ENCODE measurements around the gene LPP.

LPP gene

DNA sequence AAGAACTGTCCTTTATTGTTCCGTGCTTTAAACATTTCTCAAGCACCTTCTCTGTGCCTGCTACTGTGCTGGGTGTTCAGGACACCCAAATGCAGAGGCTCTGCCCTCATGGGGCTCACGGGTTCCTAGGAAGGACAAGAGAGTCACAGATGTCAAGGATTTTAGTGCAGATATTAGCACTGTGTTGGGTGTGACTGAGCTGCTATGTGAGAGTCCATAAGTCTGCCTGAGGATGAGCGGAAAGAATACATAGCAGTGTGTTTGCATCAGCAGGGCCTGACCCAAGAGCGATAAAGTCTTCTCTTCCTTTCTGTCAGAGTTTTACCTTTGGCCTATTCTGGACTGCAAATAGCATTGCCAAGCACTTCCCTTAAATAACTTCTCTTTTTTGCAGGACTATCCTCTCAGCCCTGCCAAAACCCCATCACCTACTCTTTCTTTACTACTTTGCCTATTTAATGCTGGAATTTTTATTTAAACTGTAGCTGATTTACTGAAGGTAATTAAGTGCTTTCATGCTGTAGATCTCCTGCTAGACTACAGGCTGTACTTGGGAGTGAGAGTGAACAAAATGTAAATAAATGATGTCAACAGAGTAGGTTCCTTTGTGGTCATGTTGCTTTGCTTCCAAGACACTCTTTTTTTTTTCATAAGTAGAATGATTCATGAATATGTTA lies 558.4 kb downstream of the LPP start:
- TF ChIP-seq GATA3 (IDR thresholded peaks at IDR 0.05; ENCODE audit: low read depth, low read length), result no peak
- TF ChIP-seq GATA2 (IDR thresholded peaks at IDR 0.05; ENCODE audit: low read depth, low read length), result no peak

DNA sequence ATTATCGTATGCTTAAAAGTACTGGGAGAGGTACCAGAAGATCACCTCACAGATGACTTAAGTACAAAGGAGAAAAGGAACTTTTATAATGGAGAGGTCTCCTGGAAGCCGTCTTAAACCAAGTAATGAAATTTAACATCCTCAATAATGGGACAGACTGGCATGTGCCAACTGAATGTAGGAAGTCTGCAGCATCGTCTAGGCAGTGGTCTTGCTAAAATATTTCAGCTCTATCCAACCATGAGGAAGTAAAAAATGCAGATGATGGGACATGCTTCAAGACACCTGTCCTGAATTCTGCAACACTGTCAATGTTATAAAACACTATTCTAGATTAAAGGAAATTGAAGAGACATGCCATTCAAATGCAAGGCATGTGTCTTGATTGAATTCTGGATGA lies 559.0 kb downstream of the LPP start:
- TF ChIP-seq GATA2 (IDR thresholded peaks at IDR 0.05; ENCODE audit: low read depth, low read length) (no peak), GATA3 (IDR thresholded peaks at IDR 0.05; ENCODE audit: low read depth, low read length) (no peak)

DNA sequence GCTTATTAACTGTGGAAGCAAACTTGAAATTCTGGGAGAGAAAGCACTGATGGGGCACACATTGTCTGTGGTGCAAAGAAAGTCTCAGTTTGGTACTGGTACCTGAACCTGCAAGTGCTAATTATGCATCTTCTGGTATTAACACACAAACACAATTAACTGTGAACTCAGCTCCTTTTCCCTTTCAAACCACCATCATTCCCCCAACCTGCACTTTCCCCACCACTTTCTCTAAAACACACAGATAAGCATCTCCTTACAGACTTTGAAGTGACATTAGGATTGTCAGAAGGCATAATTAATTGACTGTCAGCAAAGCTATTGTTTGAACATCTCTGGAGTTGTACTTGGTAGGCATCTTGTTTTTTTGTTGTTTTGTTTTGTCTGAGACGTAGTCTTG lies 565.6 kb downstream of the LPP start:
- TF ChIP-seq GATA3 (IDR thresholded peaks at IDR 0.05; ENCODE audit: low read depth, low read length), result no peak
- TF ChIP-seq GATA2 (IDR thresholded peaks at IDR 0.05; ENCODE audit: low read depth, low read length), result no peak

- no peak for TF ChIP-seq GATA3 (IDR thresholded peaks at IDR 0.05; ENCODE audit: low read depth, low read length)
- no peak for TF ChIP-seq GATA2 (IDR thresholded peaks at IDR 0.05; ENCODE audit: low read depth, low read length)
Measured at GRCh38 chr3:188720215-188720614, 566.3 kb downstream of the LPP start.

- TF ChIP-seq GATA3 (IDR thresholded peaks at IDR 0.05; ENCODE audit: low read depth, low read length), result no peak
- no peak for TF ChIP-seq GATA2 (IDR thresholded peaks at IDR 0.05; ENCODE audit: low read depth, low read length)
Measured at GRCh38 chr3:188720636-188721035, 566.7 kb downstream of the LPP start.

GRCh38 chr3:188721312-188721711 lies 567.4 kb downstream of the LPP start:
- TF ChIP-seq GATA2 (IDR thresholded peaks at IDR 0.05; ENCODE audit: low read depth, low read length) (no peak), GATA3 (IDR thresholded peaks at IDR 0.05; ENCODE audit: low read depth, low read length) (no peak)

GRCh38 chr3:188721990-188722389 lies 568.0 kb downstream of the LPP start:
- TF ChIP-seq GATA3 (IDR thresholded peaks at IDR 0.05; ENCODE audit: low read depth, low read length), result no peak
- no peak for TF ChIP-seq GATA2 (IDR thresholded peaks at IDR 0.05; ENCODE audit: low read depth, low read length)

DNA sequence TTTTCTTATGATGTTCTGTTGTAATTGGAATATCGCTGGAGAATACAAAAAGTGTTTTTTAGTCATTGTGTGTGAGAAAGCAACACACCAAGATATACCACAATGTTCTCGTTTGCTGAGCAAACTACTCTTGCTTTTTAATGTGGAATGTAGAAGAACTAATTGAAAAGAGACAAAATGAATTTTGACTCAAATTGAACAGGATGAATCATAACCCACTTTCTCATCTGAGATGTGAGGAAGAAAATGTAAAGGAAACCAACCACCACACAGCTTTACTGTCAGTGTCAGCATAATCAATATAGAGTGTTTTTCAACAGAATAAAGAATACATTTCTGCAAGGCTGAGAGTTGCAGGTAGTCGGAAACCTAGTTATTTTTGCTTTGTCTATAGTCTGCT lies 569.0 kb downstream of the LPP start:
- no peak for TF ChIP-seq GATA2 (IDR thresholded peaks at IDR 0.05; ENCODE audit: low read depth, low read length)
- TF ChIP-seq GATA3 (IDR thresholded peaks at IDR 0.05; ENCODE audit: low read depth, low read length), result no peak

DNA sequence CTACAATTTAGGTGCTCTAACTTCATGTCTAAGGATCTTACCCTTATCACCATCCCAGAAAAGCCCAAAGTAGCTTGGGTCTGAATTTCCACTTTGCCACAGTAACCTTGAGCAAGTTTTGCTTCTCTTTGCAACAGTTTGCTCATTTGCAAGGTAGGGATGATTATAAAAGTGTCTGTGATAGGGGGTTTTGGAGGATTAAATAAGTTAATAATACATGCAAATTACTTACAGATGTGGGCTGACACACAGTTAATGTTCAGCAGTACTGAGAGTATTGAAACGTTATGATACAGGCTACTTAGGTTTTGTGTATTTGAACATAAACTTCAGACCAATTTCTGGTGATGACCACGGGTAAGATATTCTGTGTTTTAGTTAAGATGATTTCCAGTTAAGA lies 573.1 kb downstream of the LPP start:
- no peak for TF ChIP-seq GATA3 (IDR thresholded peaks at IDR 0.05; ENCODE audit: low read depth, low read length)
- TF ChIP-seq GATA2 (IDR thresholded peaks at IDR 0.05; ENCODE audit: low read depth, low read length), result no peak

DNA sequence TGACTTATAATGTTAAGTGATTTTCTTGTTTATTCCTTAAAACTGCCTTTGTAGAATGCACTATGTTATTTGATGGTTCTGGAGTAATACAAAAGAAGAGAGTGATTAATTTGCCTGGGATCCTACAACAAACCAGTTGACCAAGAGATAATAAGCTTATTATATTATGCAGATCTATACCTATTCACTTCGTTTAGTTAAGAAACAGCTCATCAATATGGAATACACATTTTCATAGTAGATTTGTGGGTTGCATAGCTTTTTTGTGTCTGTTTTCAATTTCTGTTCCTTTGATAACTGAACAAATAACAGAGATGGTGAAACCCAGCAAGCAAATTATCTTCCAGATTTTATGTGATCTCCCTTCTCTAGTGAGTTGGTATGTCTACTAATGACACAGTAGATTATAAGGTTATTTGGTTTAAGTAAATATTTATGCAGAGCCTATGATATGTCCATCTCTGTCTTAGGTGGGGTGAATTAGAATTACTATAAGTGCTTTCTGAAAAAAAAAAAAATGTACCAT lies 574.5 kb downstream of the LPP start:
- no peak for TF ChIP-seq GATA2 (IDR thresholded peaks at IDR 0.05; ENCODE audit: low read depth, low read length)
- no peak for TF ChIP-seq GATA3 (IDR thresholded peaks at IDR 0.05; ENCODE audit: low read depth, low read length)

DNA sequence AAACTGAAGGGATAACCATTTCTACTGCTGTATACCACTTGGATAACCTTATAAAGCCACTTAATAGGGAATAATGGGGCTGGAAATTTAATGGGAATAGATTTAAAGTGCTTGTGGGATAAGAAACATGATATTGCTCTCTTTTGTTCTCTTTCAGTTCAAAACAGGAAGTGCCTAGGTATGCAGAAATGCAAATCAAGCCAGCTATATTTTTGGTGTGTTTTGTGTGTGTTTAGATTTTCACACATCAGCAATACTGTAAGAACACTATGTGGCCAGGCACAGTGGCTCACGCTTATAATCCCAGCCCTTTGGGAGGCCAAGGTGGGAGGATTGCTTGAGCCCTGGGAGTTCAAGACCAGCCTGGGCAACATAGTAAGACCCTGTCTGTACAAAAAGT lies 575.5 kb downstream of the LPP start:
- TF ChIP-seq GATA2 (IDR thresholded peaks at IDR 0.05; ENCODE audit: low read depth, low read length), result no peak
- no peak for TF ChIP-seq GATA3 (IDR thresholded peaks at IDR 0.05; ENCODE audit: low read depth, low read length)

- TF ChIP-seq GATA3 (IDR thresholded peaks at IDR 0.05; ENCODE audit: low read depth, low read length) (no peak), GATA2 (IDR thresholded peaks at IDR 0.05; ENCODE audit: low read depth, low read length) (no peak)
Measured at GRCh38 chr3:188734395-188734794, 580.4 kb downstream of the LPP start.

GRCh38 chr3:188739511-188739910 lies 585.6 kb downstream of the LPP start:
- TF ChIP-seq GATA3 (IDR thresholded peaks at IDR 0.05; ENCODE audit: low read depth, low read length) (no peak), GATA2 (IDR thresholded peaks at IDR 0.05; ENCODE audit: low read depth, low read length) (no peak)

- TF ChIP-seq GATA3 (IDR thresholded peaks at IDR 0.05; ENCODE audit: low read depth, low read length), result no peak
- no peak for TF ChIP-seq GATA2 (IDR thresholded peaks at IDR 0.05; ENCODE audit: low read depth, low read length)
Measured at GRCh38 chr3:188740010-188740409, 586.1 kb downstream of the LPP start.

DNA sequence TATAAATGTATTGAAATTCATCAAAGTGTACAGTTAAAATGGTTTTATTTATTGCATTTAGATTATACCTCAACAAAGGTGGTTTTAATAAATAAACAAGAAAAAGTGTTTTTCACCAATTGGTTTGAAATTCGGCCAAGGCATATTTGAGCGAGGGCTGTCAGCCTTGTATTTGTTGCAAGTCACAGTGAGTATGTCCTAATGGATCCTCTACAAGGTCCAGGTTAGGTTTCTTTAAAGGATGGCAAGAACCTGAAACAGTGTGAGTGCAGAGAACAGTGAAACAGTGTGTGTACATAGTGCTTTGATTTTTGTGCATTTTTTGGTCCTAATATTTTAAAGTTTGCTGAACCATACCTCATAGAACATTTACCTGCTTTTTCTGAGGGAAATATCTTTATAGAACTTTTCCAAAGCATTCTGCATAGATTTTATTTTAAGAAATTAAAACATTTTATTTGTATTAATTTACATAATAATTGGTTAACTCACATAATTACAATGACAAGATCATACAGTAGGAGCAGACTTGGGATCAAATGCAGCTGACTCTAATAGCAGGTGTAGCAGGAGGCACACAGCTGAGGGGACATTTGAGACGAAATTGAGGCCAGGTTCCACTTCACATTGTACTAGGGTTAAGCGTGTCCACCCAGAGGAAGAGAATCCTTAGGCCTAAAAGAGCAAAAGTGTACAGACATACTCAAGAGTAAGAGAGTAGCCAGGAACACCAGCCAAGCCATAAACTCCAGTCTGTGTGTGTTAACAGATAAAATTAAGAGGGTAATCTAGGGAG lies 589.0 kb downstream of the LPP start:
- TF ChIP-seq GATA2 (IDR thresholded peaks at IDR 0.05; ENCODE audit: low read depth, low read length) (no peak), GATA3 (IDR thresholded peaks at IDR 0.05; ENCODE audit: low read depth, low read length) (no peak)

All from SH-SY5Y (cell line).